HPDE6-E6E7 (cell line): ENCODE measurements around the gene TSPAN3.

Experiments
- DNase-seq: peaks from one replicate; pipeline ENCODE4 v3.0.0; 2011; ENCODE audit warnings: missing footprints; ENCODE audit errors: extremely low spot score

The TSPAN3 gene

GRCh38 chr15:77084436-77084835 lies 13.5 kb upstream of the TSPAN3 start:
- no peak for DNase-seq

- peak; percentile 40 for DNase-seq
Measured at GRCh38 chr15:77083381-77084160, 12.7 kb upstream of the TSPAN3 start.

- DNase-seq = no peak
Measured at GRCh38 chr15:77081971-77082370, 11.1 kb upstream of the TSPAN3 start.

- no peak for DNase-seq
Measured at GRCh38 chr15:77076323-77076915, 5.5 kb upstream of the TSPAN3 start.

DNA sequence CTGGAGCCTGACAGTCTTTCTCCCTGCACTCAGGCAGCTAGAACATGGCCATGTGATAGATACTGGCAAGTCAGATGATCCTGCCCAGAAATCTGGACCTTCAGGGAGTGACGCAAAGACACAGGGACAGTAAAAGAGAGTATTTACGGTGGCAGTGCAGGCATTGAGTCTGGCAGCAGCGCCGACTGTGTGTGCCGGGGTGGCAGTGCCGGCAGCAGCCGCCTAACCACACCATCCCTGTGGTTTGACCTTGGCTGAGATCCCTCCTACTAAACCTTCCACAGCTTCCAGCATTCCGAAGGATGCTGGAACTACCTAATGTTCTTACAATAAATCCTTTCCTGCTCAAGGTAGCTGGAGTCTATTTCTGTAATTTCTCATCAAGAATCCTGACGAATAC lies 4.6 kb upstream of the TSPAN3 start:
- DNase-seq = no peak

- DNase-seq = no peak
Measured at GRCh38 chr15:77074350-77074749, 3.4 kb upstream of the TSPAN3 start.

GRCh38 chr15:77071305-77072223 lies 655 bp upstream of the TSPAN3 start:
- no peak for DNase-seq

- no peak for DNase-seq
Measured at GRCh38 chr15:77070180-77070494, 772 bp downstream of the TSPAN3 start.

DNA sequence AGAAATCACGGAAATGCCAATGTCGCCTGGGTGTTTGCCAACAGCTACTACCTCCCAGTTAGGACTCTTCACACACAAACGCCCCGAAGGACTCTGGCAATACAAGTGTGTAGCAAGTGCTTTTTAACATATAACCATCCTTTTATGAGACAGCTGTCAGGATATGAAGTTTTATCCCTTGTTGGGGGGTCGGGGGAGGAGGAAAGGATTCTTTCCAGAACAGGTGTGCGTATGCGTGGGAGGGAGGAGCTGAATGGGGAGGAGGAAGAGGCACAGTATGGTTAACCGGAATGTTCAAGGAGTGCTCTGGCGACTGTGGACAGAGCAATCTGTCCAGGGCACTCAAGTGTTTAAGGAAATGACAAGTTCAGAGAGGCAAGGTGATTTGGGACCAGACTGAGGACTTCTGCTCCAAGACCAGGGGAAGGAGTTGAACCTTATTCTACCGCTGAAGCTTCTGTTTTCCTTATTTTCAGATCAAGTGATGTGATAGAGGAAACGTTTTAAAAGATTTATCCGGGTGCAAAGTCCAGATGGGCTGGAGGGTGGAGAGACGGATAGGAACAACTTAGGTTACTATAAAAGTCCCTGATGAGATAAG lies 1.3 kb downstream of the TSPAN3 start:
- DNase-seq = no peak

DNA sequence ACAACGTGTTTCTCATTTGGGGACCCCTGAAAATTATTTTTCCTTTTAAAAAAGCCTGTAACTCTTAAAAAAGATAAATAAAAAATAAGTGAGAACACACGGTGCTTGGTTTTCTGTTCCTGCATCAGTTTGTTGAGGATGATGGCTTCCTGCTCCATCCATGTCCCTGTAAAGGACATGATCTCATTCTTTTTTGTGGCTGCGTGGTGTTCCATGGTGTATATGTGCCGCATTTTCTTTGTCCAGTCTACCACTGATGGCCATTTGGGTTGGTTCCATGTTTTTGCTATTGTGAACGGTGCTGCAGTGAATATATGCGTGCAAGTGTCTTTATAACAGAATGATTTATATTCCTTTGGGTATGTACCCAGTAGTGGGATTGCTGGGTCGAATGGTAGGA lies 2.3 kb downstream of the TSPAN3 start:
- no peak for DNase-seq

DNA sequence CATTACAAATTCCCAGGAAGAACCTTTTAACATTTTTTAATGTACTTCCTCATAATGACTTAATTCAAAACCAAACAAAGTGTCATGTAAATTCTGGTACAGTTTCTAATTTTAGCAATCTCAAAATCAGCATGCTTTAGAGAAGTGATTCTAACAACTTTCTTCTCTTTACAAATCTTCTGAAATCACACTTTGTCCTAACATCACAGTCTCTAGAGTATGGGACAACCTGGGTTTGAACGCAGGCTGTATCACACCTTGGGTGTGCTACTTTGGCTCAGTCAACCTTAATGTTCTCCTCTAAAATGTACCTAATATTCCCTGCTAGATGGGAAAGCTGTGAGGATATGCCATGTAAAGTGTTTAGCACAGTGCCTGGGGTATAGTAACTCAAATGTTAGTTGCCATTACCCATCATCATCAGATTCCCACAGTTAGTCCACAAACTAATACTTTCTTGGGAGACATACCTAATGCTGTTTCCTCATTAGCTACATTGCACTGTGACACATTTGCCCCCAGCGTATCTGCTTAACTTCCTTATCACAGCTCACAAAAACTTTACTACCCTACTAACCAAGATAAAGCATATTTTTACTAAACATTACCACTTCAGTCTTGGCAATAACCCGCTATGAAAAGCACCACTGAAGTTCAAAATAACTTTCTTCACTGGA lies 3.1 kb downstream of the TSPAN3 start:
- no peak for DNase-seq

- no peak for DNase-seq
Measured at GRCh38 chr15:77066971-77067690, 3.8 kb downstream of the TSPAN3 start.

- DNase-seq = peak; percentile 45
Measured at GRCh38 chr15:77064539-77065308, 6.2 kb downstream of the TSPAN3 start.

GRCh38 chr15:77064063-77064462 lies 6.8 kb downstream of the TSPAN3 start:
- DNase-seq = no peak

DNA sequence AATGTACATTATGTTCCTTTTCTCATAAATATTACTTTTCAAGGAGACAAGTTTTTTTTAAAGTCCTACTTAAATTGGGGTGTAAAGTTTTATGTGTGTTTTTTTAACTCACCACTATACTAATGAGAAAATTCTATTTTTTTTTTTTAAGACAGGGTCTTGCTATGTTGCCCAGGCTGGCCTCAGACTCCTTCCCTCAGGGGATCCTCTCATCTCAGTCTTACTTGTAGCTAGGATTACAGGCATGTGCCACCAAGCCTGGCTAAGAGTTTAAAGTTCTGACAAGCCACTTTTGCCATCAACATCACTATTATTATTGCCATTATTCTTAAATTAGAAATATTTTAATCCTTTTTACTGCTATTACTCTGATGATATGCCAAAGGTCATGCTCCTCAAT lies 7.7 kb downstream of the TSPAN3 start:
- DNase-seq = no peak

GRCh38 chr15:77060546-77060945 lies 10.4 kb downstream of the TSPAN3 start:
- DNase-seq = no peak

GRCh38 chr15:77059786-77060361 lies 11.0 kb downstream of the TSPAN3 start:
- no peak for DNase-seq

DNA sequence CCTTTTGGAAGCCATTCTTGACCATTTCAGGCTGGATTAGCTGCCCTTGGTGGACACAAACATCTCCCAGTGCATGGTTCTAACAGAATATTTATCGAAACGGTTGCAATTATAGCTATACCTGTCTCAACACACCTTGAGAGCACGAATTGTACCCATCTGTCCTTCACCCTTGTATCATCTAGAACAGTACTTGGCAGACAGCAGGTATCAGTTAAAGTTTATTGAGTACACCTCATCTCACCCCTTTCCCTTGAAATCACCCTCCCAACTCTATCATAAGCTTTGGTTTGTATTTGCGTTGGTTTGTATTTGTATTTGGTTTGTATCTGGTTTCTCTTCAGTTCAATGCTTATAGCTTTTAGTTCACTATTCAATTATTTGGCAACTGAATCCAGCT lies 12.4 kb downstream of the TSPAN3 start:
- no peak for DNase-seq

- no peak for DNase-seq
Measured at GRCh38 chr15:77057685-77058084, 13.2 kb downstream of the TSPAN3 start.

- DNase-seq = no peak
Measured at GRCh38 chr15:77057072-77057471, 13.8 kb downstream of the TSPAN3 start.
